Measurements from ENCODE around the gene SLC12A7. TPM values are rescaled to one million over a fixed set of nuclear protein-coding genes. Genes with fewer than 3 reads are reported as not detected.

The SLC12A7 gene
- total and polyA plus RNA-seq, 2 of the 13 experiments (the other 11 are each of a cell fraction or from before 2014, with no cell fraction given), result 14.0 to 18.5 TPM

DNA sequence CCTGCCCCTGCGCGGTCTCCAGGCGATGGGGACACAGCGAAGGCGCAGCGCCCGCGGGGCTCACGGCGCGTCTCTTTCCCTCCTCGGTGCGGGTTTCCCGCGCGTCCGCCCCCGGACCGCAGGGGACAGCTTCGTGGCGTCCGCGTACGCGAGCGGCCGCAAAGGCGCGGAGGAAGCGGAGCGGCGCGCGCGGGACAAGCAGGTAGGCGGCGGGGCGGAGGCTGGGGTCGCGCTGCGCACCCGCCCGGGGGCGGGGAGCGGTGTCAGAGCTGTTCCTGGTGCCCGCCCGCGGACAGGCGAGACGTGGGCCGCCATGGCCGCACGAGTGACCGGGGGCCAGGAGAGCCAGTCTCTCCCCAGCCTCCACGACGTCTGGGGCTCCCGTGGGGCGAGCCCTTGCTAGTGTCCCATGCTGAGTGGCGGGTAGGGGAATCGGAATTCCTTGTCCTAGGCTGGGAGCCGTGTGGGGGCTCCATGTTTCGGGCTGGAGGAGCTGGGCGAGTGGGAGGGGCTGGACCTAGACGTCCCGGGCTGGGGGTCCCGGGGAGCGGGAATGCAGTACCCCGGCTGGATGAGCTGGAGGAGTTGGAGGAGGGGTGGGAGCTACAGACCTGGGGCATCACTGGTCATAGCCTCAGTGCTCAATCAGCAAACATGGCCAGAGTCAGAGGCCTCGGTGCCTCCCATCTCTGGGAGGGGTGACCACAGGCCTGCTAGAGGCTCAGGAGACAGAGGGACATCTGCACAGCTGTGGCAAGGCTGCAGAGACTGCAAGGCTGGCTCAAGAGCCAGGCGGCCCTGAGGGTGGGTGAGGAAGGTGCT lies 102.3 kb downstream of the SLC12A7 start:
- no peak overlapping the region for H2AFZ ChIP-seq (ENCODE audit: low read length)
- H3K27me3 ChIP-seq (ENCODE audit: control insufficient read depth in 1 of 2, insufficient read depth in 2 of 2, low read length in 2 of 2), result peaks cover 7 to 45% of the 10 kb centered on the region in 2 experiments; a peak in 4 of 5 replicates
- ChIA-PET POLR2A (interaction anchor here (0.6 kb wide), 1 partner anchor 16 kb away, joined by 4 read pairs; no protein-coding TSS in a partner anchor), CTCF (ENCODE audit: low intra/inter-chr PET ratio, low total read pairs) (interaction anchor here (4.0 kb wide), 1 partner anchor 86 kb away, joined by 34 read pairs; no protein-coding TSS in a partner anchor)
- H3K36me3 ChIP-seq (replicated peaks in 1 of 2; ENCODE audit: control insufficient read depth in 1 of 2, insufficient read depth in 2 of 2, low read length in 2 of 2), result no peaks in the 10 kb centered on the region
- intact Hi-C loops (cut with micrococcal nuclease; ENCODE audit: unreplicated experiment) (loop anchor here (2.0 kb wide), 1 partner anchor 19 kb away; no protein-coding TSS in a partner anchor), in situ Hi-C loops (cut with HindIII; ENCODE audit: extremely low pct_ligation_motif_present, low pct_unique_long_range_greater_than_20kb) (no loop called here)
- H3K4me3 ChIP-seq (replicated peaks in 1 of 3; ENCODE audit: insufficient read depth in 1 of 3, low read depth in 2 of 3, low read length in 3 of 3), result peak overlapping the region in 1 of 3 experiments; percentile 48; a peak in 1 of 6 replicates
- H4K20me1 ChIP-seq (ENCODE audit: insufficient read depth, low read length), result 0 out of 2 replicates have a peak, but pooled peaks cover 3% of the 10 kb centered on the region
- FAIRE-seq (no peak), ATAC-seq (peak; percentile 30), DNase-seq (ENCODE audit: low spot score) (no peak)
- TF ChIP-seq ZNF761 (CRISPR knock-in tag; conservative IDR thresholded peaks at IDR 0.05), result 0 out of 2 replicates have a peak, but pooled peaks have one; percentile 22
- no peak for TF ChIP-seq MED8 (CRISPR knock-in tag; IDR thresholded peaks at IDR 0.05; ENCODE audit: insufficient replicate concordance)
- TF ChIP-seq, protein P1, sequence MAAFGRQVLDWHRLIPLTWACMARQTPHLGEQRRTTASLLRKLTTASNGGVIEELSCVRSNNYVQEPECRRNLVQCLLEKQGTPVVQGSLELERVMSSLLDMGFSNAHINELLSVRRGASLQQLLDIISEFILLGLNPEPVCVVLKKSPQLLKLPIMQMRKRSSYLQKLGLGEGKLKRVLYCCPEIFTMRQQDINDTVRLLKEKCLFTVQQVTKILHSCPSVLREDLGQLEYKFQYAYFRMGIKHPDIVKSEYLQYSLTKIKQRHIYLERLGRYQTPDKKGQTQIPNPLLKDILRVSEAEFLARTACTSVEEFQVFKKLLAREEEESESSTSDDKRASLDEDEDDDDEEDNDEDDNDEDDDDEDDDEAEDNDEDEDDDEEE (CRISPR knock-in tag; IDR thresholded peaks at IDR 0.05), result no peak
- TF ChIP-seq REXO4 (CRISPR knock-in tag; IDR thresholded peaks at IDR 0.05; ENCODE audit: borderline replicate concordance), result no peak
- TF ChIP-seq ESRRA (CRISPR knock-in tag; IDR thresholded peaks at IDR 0.05; ENCODE audit: low read depth), result 0 out of 2 replicates have a peak, but pooled peaks have one; percentile 28
- TF ChIP-seq TCF12 (IDR thresholded peaks at IDR 0.05), result no peak
- TF ChIP-seq TCF12 (CRISPR knock-in tag; IDR thresholded peaks at IDR 0.05), result 0 out of 2 replicates have a peak, but pooled peaks have one; percentile 37
- H3K4me1 ChIP-seq (ENCODE audit: insufficient read depth, low read length), result peaks cover 47% of the 10 kb centered on the region
- peak overlapping the region; percentile 42; the same call in 1 of the 2 replicates for H3K4me2 ChIP-seq (ENCODE audit: low read depth, low read length)
- no peaks in the 10 kb centered on the region for H3K9me3 ChIP-seq (ENCODE audit: low read length)
- BruUV-seq (replicated peaks), result no TSS peak
- no peaks in the 10 kb centered on the region for H3K79me2 ChIP-seq (ENCODE audit: insufficient read depth, low read length)
- no peak overlapping the region for H3K9ac ChIP-seq (ENCODE audit: insufficient read depth, low read depth, low read length)
- WGBS (ENCODE audit: low lambda C conversion rate), result 64% methylated on average over 45 of the region's 70 CpGs
- no peak overlapping the region for H3K27ac ChIP-seq (ENCODE audit: extremely low read length, insufficient read depth, low read length)
